Lower leg skin (tissue), 4 donors: ENCODE measurements around the gene KCNMB2. TPM values are rescaled to one million over a fixed set of nuclear protein-coding genes. Genes with fewer than 3 reads are reported as not detected.

Source experiments
- DNase-seq, 2 donors: peaks; one replicate each; pipeline ENCODE4 v3.0.0-alpha.2; 2019; ENCODE audit warnings: low spot score in 2 of 2
- H3K4me3 ChIP-seq: fragments of 200-600 bp; sonication (generic); 2 replicates; pipeline ENCODE4 v1.5.1; 2017; ENCODE audit warnings: mild to moderate bottlenecking, low read depth; ENCODE audit not compliant: poor library complexity, severe bottlenecking
- POLR2A ChIP-seq, 2 donors: fragments of 450-650 bp; IDR thresholded peaks; one replicate each; pipeline ENCODE4 v1.6.1; 2016 to 2017; ENCODE audit warnings: antibody characterized with exemption in 2 of 2, mild to moderate bottlenecking in 1 of 2, moderate library complexity in 1 of 2
- WGBS, 2 donors: methylation state at CpG; one replicate each; pipeline ENCODE4 v1.1.5; 2018; 5-methylcytosine and 5-hydroxymethylcytosine counted together
- intact Hi-C: fragments of 100-400 bp; cut with DNase I; formaldehyde crosslinking; loops from one replicate; pipeline ENCODE4 v1.15.0; 2023; ENCODE audit warnings: low total_unique reads
- total RNA-seq, 4 donors: library from RNA; depleted of rRNA; stranded (reverse); fragments of >200 nt; gene quantifications; one replicate each; pipeline ENCODE4 v1.1.0, GENCODE V29; 2016
- TF ChIP-seq, protein P1 (sequence below), 3 donors: fragments of 450-650 bp; IDR thresholded peaks; one replicate each; pipeline ENCODE4 v1.5.1; 2016; ENCODE audit warnings: antibody characterized with exemption in 3 of 3, mild to moderate bottlenecking in 3 of 3, moderate library complexity in 2 of 3

KCNMB2 gene
- total RNA-seq, 4 donors from 2014 or later: not detected

DNA sequence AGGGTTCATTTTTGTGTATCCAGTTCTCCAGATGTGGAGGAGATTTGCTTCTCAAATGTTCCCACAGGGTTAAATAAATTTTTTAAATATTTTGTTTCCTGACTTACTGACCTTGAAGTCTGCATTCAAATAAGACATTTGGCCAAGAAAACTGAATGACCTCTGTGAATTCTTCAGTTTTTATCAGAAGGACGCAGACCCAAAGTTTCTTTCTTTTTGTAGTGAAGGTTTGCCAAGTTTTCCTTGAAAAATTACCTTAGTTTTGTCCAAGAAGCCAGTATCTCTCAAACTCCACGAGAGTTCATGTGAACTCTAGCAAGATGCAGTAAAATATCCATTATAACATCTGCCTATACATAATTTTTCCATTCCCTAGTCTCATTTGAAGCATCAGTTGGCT, 332.4 kb downstream of the KCNMB2 start:
- no peak for TF ChIP-seq POLR2A (IDR thresholded peaks at IDR 0.05)
- TF ChIP-seq, protein P1, sequence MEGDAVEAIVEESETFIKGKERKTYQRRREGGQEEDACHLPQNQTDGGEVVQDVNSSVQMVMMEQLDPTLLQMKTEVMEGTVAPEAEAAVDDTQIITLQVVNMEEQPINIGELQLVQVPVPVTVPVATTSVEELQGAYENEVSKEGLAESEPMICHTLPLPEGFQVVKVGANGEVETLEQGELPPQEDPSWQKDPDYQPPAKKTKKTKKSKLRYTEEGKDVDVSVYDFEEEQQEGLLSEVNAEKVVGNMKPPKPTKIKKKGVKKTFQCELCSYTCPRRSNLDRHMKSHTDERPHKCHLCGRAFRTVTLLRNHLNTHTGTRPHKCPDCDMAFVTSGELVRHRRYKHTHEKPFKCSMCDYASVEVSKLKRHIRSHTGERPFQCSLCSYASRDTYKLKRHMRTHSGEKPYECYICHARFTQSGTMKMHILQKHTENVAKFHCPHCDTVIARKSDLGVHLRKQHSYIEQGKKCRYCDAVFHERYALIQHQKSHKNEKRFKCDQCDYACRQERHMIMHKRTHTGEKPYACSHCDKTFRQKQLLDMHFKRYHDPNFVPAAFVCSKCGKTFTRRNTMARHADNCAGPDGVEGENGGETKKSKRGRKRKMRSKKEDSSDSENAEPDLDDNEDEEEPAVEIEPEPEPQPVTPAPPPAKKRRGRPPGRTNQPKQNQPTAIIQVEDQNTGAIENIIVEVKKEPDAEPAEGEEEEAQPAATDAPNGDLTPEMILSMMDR (IDR thresholded peaks at IDR 0.05): no peak
- no peak for DNase-seq
- 46 to 55% methylated on average over 2 of the region's 2 CpGs for WGBS, 2 donors
- intact Hi-C loops: no loop called here
- H3K4me3 ChIP-seq: no peak overlapping the region

DNA sequence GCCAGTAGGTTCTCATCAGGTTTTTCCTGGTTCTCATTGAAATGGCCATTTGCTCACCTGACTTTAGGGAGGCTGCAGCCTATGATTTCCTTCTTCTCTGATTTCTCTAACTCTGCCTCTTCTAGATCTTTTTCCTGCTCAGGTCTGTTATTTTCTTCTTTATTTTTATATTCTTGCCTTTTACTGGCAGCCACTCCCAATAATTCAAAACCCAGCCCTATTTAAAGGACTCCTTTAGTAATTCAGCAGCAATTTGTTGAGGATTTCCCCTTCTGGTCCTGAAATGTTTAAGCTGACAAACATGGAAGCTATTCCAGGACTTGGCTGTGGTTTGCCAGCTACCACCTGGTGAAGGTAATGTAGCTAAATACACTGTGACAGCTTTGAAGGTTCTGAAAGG, 333.8 kb downstream of the KCNMB2 start:
- no peak overlapping the region for H3K4me3 ChIP-seq
- intact Hi-C loops: no loop called here
- TF ChIP-seq, protein P1 (IDR thresholded peaks at IDR 0.05): no peak
- TF ChIP-seq POLR2A (IDR thresholded peaks at IDR 0.05): no peak
- DNase-seq: no peak

DNA sequence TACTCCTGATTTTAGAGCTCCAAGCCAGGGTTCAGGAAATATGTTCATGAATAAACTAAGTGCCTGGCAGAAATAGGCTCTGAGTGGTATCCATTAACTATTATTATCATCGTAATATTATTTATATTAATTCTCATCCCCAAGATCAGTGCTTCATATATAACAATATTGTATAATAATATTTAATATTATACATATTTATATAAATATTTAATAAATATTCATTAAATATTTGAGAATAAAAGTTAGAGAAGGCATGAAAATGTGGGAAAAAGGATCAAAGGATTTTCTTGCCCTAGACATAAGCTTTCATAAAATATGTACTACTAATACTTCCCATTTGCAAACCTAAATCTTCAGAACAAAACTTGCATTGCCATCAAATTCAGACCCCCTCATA, 338.9 kb downstream of the KCNMB2 start:
- no peak for DNase-seq
- WGBS, 2 donors: 88 to 90% methylated on average over 1 of the region's 1 CpG
- TF ChIP-seq POLR2A (IDR thresholded peaks at IDR 0.05): no peak
- TF ChIP-seq, protein P1 (IDR thresholded peaks at IDR 0.05): no peak
- intact Hi-C loops: no loop called here
- H3K4me3 ChIP-seq: no peak overlapping the region

DNA sequence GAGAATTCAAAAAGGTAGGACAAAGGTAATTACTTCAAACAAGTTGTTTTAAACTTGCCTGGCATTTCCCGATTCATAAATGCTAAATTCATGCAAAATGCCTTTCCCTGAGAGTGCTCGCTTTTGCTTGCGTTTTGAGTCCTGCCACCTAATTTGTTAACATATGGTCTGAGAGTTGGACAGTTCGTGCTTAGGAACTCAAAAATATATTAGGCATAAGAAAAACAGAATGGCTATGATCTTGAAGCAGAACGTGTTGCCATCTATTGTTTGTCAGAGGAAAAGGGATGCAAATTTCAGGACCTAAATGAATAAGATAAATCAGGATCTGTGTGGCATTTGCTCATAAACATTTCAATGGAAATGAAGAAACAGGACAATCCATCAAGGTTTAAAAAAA, 339.6 kb downstream of the KCNMB2 start:
- intact Hi-C loops: no loop called here
- no peak for DNase-seq
- TF ChIP-seq POLR2A (IDR thresholded peaks at IDR 0.05): no peak
- TF ChIP-seq, protein P1 (IDR thresholded peaks at IDR 0.05): no peak
- WGBS, 2 donors: 66 to 72% methylated on average over 5 of the region's 5 CpGs
- H3K4me3 ChIP-seq: no peak overlapping the region

DNA sequence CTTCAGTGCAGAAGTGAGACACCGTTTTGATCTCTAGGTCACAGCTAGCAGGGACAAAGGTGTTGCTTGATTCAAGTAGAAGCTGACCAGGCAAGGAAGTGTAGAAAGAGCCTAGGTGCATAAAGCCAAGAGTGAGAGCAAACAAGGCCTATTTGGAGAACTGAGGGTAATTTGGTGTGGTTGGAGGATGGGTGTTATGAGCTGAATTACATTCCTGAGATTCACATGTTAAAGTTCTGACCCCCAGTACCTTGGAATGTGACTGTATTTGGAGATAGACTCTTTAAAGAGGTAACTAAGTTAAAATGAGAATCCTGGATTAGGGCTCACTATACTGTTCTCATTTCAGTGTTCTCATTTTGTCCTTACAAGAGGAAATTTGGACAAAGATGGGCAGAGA, 344.0 kb downstream of the KCNMB2 start:
- DNase-seq: no peak
- no peak overlapping the region for H3K4me3 ChIP-seq
- intact Hi-C loops: no loop called here
- TF ChIP-seq, protein P1 (IDR thresholded peaks at IDR 0.05): no peak
- TF ChIP-seq POLR2A (IDR thresholded peaks at IDR 0.05): no peak
- 70 to 72% methylated on average over 1 of the region's 1 CpG for WGBS, 2 donors
